Progenitor cell of endocrine pancreas (in vitro differentiated cells): Measurements from ENCODE around the gene GPR12. TPM values are rescaled to one million over a fixed set of nuclear protein-coding genes. Genes with fewer than 3 reads are reported as not detected.

Experiments used
- DNase-seq: peaks from one replicate; pipeline ENCODE4 v3.0.0; 2021; ENCODE audit warnings: low spot score; ENCODE audit not compliant: unreplicated experiment
- H3K27ac Mint-ChIP-seq: 2 replicates; pipeline ENCODE4 v1.8.0; 2021; ENCODE audit warnings: mild to moderate bottlenecking, moderate library complexity, mixed read lengths
- H3K27me3 Mint-ChIP-seq: 2 replicates; pipeline ENCODE4 v1.8.0; 2021; ENCODE audit warnings: mixed read lengths
- H3K36me3 Mint-ChIP-seq: 2 replicates; pipeline ENCODE4 v1.8.0; 2022; ENCODE audit warnings: mixed read lengths; ENCODE audit not compliant: insufficient read depth
- H3K4me1 Mint-ChIP-seq: 2 replicates; pipeline ENCODE4 v1.8.0; 2021; ENCODE audit warnings: low read depth, mixed read lengths
- H3K4me3 Mint-ChIP-seq: 2 replicates; pipeline ENCODE4 v1.8.0; 2021; ENCODE audit warnings: low read depth, mild to moderate bottlenecking, moderate library complexity, mixed read lengths
- H3K9me3 Mint-ChIP-seq: 2 replicates; pipeline ENCODE4 v1.8.0; 2021; ENCODE audit warnings: low read depth, mixed read lengths
- total RNA-seq: library from RNA; stranded (reverse); gene quantifications from 2 replicates; pipeline ENCODE4 v1.2.1, GENCODE V29; 2021
- TF ChIP-seq, protein P1 (sequence below): fragments of 200-600 bp; sonication (generic); IDR thresholded peaks from one replicate; pipeline ENCODE4 v1.5.0; 2021; ENCODE audit warnings: antibody characterized with exemption, mild to moderate bottlenecking; ENCODE audit not compliant: unreplicated experiment

GPR12 gene
- total RNA-seq, 1 donor from 2014 or later = not detected

DNA sequence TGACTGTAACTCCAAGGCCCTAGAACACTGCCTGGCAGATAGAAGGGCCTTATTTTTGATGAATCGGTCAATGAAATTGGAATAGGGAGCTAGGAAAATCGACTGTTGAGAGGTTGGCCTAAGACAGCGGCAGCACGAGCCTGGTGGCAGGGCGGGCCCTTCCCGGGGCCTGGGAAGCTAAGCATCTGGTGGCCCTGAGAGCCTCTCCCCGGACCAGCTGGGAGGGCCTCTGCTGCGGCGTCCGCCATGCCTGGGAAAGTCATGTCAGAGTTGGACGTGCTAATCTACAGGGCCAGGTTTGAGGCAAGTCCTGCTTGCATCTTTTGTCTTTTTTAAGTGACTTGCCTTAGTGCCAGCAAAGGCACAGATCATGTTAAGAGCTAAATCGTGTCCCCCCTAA is 11.2 kb upstream of the GPR12 start:
- Mint-ChIP-seq H3K27ac (no peak overlapping the region), H3K4me3 (no peak overlapping the region), H3K4me1 (no peaks in the 10 kb centered on the region), H3K27me3 (peaks cover 11% of the 10 kb centered on the region), H3K9me3 (no peaks in the 10 kb centered on the region), H3K36me3 (no peaks in the 10 kb centered on the region)
- DNase-seq = no peak
- TF ChIP-seq, protein P1, sequence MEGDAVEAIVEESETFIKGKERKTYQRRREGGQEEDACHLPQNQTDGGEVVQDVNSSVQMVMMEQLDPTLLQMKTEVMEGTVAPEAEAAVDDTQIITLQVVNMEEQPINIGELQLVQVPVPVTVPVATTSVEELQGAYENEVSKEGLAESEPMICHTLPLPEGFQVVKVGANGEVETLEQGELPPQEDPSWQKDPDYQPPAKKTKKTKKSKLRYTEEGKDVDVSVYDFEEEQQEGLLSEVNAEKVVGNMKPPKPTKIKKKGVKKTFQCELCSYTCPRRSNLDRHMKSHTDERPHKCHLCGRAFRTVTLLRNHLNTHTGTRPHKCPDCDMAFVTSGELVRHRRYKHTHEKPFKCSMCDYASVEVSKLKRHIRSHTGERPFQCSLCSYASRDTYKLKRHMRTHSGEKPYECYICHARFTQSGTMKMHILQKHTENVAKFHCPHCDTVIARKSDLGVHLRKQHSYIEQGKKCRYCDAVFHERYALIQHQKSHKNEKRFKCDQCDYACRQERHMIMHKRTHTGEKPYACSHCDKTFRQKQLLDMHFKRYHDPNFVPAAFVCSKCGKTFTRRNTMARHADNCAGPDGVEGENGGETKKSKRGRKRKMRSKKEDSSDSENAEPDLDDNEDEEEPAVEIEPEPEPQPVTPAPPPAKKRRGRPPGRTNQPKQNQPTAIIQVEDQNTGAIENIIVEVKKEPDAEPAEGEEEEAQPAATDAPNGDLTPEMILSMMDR = no peak

DNA sequence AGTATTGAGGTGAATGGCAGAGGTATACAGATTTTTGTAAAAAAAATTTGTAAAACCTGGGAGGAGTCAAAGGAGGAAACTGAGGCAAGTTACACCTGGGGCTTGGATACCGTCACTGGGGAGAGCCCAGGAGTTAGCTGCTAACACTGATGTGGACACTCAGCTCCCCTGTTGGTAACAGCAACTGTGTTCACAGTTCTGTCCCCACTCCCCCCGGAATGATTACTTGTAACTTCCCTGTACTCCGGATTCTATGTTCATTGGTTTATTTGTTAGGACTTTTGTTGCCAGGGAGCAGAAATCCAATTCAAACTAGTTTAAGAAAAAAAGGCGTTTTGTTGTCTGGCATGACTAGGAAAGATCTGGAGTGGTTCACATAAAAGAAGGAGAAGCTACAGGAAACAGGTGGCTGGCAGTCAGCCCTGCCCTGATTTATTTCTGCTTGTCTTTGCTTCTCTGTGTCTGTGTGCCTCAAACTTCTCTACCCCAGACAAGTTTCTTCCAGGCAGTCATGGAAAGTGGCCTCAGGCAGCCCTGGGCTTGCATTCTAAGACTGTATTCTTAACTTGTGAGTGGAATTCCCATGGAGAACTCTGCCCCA is 2.3 kb upstream of the GPR12 start:
- no peak for DNase-seq
- H3K36me3 Mint-ChIP-seq = no peaks in the 10 kb centered on the region
- no peak overlapping the region for H3K4me3 Mint-ChIP-seq
- H3K27me3 Mint-ChIP-seq = peaks cover 78% of the 10 kb centered on the region
- TF ChIP-seq, protein P1 = no peak
- peak overlapping the region; percentile 9 for H3K27ac Mint-ChIP-seq
- H3K4me1 Mint-ChIP-seq = peaks cover 3% of the 10 kb centered on the region
- H3K9me3 Mint-ChIP-seq = no peaks in the 10 kb centered on the region

DNA sequence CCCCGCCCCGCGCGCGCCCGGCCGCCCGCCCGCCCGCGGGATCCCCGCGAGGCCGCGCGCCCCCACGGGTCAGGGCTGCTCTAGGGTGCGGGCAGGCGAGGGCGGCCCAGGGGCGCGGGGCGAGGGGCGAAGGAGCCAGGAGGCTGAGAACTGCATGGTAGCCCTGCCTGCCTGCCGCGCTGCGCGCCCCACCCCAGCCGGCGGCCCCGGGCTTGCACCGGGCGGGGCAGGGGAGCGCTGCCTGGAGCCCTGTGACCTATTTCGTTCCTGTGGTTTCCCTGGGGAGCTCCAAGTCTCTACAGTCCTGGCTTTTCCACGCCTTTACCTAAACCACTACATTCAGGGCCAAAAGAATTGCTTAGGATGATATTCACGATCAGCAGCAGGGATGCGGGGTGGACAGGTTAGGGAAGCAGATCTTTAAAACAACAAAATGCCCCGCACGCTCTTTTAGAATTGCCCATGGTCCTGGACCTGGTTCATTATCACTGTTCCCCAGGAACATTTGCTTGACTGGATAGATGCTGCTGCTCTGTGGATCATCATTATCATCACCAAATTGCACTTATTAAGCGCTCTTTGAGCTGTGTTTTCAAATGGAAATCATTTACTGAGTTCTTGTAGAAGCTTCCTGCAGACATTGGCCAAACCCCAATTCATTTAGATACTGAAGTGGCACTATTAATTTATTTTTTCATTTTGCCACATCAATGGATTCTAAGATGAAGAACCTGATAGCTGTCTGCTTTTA is 421 bp upstream of the GPR12 start:
- no peak overlapping the region for H3K27ac Mint-ChIP-seq
- peaks cover 89% of the 10 kb centered on the region for H3K27me3 Mint-ChIP-seq
- H3K4me3 Mint-ChIP-seq = peak overlapping the region; percentile 40
- DNase-seq = no peak
- H3K9me3 Mint-ChIP-seq = no peaks in the 10 kb centered on the region
- H3K36me3 Mint-ChIP-seq = no peaks in the 10 kb centered on the region
- TF ChIP-seq, protein P1 = no peak
- peaks cover 3% of the 10 kb centered on the region for H3K4me1 Mint-ChIP-seq

DNA sequence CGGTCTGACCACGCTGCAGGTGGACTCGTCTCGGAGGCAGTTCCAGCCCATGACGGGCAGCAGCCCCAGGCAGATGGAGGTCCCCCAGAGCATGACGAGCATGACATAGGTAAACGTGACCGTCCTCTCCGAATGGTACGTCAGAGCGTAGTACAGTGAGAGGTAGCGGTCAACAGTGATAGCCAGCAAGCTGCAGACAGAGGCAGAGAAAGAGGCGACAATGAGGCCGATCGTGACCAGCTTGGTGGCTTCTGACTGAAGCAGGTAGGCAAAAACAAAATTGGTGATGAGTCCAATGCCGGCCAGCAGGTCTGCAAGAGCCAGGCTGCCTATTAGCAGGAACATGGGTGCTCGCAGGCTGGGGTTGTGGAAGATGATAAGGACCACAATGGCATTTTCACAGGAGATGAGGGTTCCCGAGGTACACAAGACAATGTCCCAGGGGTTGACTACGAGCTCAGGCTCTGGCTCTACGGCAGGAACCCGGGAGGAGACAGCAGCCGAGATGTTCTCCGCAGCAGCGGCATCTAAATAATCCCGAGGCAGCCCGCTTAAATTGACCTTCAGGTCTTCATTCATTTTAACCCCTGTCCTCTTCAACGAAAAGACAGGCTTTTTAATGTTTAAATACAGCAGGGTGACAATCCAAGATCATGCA is 1.2 kb downstream of the GPR12 start:
- TF ChIP-seq, protein P1 = no peak
- H3K36me3 Mint-ChIP-seq = no peaks in the 10 kb centered on the region
- peak overlapping the region; percentile 73 for H3K4me3 Mint-ChIP-seq
- peaks cover 3% of the 10 kb centered on the region for H3K4me1 Mint-ChIP-seq
- no peak overlapping the region for H3K27ac Mint-ChIP-seq
- H3K27me3 Mint-ChIP-seq = peaks cover 79% of the 10 kb centered on the region
- H3K9me3 Mint-ChIP-seq = no peaks in the 10 kb centered on the region
- no peak for DNase-seq

DNA sequence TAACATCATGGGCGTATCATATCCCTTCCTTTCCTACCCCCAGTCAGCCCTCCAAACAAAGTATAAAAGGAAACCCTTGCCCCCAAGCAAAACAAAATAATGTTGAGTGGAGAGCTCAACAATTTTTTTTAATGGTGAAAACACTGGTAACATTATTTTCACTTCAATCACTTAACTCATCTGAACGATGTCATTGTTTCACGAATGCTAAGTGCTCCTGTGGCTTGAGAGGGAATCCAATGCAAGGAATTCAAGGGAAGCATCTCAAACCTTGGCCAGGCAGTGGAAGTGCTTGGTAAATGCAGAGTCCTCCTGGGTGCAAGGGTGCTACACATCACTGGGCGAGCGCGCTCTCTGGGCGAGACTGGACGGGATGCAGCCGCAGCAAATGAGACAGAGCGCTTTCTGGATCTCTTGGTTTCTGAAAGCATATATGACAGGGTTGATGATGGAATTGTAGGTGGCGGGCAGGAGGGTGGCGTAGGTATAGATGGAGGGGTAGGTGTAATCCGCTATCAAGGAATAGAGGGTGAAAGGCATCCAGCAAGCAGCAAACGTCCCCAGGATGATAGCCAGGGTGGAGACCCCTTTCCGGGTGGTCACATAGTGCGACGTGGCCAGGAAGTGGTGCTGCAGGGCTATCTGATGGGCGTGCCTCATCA is 2.0 kb downstream of the GPR12 start:
- TF ChIP-seq, protein P1 = no peak
- DNase-seq = no peak
- Mint-ChIP-seq H3K36me3 (no peaks in the 10 kb centered on the region), H3K27ac (no peak overlapping the region), H3K27me3 (peaks cover 72% of the 10 kb centered on the region), H3K4me3 (no peak overlapping the region), H3K4me1 (peaks cover 3% of the 10 kb centered on the region), H3K9me3 (no peaks in the 10 kb centered on the region)
